Nucleus accumbens (tissue), 56 donors: ENCODE results near the gene STXBP4.

Experiments
- DNase-seq, 56 donors: peaks; one replicate each; lab custom pipeline; 2025; lab: John Stamatoyannopoulos, UW

Gene STXBP4

GRCh38 chr17:55162556-55162946 is 194.0 kb downstream of the STXBP4 start:
- DNase-seq = no peak

- no peak for DNase-seq
Observed at GRCh38 chr17:55163408-55163807, 194.8 kb downstream of the STXBP4 start.

DNA sequence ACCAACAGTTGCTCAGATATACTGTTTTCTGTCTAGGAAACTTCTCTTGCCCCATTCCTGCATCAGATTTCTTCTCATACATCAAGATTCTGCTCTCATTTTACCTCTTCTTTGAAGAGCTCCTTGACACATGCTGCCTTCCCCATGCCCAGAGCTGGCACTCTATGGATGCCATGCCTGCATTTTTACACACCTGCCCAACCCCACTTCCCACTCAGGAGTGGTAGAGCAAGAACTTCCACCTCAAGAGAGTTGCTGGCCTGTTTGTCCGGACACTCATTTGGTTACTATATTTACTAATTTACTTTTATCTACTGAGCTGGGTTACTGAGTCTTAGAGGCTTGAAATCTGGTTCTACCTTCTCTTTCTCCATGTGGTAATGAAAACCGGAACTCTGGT is 197.9 kb downstream of the STXBP4 start:
- DNase-seq = no peak

- DNase-seq = no peak
Observed at GRCh38 chr17:55167024-55167725, 198.6 kb downstream of the STXBP4 start.

DNA sequence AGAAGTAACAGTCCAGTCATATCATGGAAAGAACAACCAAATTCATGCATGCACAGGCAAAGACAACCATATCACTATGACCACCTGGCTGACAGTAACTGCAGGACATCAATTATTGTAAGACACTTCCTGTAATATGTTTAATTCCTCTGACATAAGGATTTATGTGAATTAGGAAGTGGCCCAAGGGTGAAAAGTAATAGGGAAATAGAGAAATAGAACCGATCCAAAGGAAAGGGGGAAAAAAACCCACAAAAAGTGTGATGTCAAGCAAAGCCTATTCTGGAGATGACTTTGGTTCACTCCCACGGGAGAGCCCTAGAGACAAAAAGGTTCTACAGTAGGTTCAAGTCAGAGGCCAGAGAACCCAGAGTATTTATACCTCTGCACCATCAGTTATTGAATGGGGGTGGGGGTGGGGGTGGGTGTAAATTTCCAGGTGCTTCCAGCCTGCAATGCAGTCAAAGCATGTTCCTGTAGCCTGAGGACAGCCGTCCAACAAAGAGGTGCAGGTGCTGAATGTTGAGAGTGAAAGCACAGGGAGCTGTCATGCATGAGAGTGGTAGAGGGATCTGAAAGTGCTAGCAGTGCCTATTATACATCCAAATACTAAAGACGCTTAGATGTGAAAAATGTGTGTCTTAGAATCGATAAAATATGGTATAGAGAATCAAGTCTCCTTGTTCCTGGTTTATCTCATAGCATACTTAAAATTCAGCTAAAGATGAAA is 200.6 kb downstream of the STXBP4 start:
- no peak for DNase-seq

DNA sequence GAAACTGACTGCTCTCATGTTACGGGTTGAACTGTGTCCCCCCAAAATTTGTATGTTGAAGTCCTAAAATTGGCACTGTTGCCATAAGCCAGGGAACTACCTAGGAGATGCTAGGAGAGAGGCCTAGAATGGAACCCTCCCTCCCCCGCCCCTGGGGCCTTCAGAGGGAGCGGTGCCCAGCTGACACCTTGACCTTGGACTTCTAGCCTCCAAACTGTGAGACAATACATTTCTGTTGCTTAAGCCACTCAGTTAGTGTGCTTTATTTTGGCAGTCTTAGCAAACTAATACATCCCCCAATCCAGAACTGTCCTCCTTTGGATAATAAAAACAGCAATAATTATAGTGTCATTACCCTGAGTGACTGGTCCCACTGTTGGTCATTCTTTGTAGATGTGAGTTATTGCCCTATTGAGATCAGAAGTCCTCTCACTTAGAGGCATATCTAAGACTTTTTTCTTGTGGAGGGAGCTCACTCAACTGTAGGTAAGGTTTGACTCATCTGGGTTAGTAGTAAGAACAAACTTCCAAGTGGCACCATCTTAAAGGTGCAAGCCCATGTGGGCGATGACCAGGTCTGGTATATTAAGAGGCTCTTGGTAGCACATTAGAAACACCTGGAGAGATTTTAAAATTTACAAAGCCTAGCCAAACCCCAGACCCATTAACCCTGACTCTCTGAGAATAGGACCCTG is 203.2 kb downstream of the STXBP4 start:
- DNase-seq = no peak

DNA sequence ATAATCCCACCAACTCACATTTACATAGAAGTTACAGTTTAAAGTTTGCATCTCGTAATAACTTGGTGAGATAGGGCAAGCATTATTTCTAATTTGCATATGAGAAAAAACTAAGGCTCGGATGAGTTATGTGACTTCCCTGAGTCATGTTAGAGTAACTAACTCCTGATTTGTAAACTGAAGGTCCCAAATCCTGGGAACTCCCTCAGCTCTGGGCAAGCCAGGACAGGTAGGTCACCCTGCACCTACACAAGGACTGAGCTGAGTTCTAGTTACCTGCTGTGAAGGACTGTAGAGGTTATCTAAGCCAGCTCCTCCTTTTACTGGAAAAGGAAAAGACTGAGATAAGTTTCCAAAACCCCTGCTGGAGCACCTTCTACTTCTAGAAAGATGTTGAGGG is 204.0 kb downstream of the STXBP4 start:
- DNase-seq = no peak

GRCh38 chr17:55174133-55174532 is 205.6 kb downstream of the STXBP4 start:
- no peak for DNase-seq

DNA sequence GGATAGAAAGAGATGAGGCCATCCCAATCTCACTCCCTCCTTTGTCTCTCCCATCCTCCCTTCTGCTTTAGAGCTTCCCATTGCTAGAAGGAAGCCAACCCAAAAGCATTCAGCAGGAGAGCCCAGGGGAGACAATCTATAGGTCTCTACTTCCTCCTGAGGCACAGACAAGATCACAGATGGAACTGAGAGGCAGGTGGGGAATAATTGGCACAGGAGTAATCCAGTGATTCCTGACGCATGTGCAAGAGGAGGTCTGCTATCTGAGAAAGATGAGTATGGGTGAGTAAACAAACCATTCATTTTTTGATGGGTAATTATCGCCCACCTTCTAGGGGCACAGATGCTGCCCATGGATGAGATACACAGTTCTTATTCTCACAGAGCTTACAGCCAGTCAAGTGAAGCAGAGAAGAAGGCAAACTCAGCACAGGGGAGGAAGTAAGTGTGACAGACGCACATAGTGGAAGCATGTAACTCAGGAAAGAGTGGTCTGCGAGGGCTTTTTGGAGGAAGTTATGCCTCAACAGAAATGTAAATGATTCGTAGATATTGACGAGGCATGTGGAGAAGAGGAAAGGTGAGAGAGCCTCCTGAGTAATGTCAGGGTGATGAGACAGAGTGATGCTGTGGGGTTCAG is 207.3 kb downstream of the STXBP4 start:
- no peak for DNase-seq

- DNase-seq = no peak
Observed at GRCh38 chr17:55177159-55177854, 208.7 kb downstream of the STXBP4 start.

DNA sequence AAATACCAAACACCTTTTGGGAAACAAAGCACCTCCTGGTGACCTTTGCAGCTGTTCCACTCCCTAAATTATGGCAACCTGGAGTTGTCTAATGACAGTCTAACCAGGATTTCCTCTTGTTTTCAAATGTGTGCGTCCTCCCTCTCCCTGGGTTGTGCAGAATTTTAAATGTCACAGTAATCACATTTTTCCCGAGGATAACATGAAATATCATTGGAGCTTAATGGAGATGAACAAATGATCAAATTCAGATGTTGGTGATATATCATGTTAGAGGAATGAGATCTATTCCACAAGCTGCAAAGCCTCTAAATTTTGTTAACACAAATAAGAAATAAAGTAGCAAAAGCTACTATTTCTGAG is 209.3 kb downstream of the STXBP4 start:
- DNase-seq = no peak

DNA sequence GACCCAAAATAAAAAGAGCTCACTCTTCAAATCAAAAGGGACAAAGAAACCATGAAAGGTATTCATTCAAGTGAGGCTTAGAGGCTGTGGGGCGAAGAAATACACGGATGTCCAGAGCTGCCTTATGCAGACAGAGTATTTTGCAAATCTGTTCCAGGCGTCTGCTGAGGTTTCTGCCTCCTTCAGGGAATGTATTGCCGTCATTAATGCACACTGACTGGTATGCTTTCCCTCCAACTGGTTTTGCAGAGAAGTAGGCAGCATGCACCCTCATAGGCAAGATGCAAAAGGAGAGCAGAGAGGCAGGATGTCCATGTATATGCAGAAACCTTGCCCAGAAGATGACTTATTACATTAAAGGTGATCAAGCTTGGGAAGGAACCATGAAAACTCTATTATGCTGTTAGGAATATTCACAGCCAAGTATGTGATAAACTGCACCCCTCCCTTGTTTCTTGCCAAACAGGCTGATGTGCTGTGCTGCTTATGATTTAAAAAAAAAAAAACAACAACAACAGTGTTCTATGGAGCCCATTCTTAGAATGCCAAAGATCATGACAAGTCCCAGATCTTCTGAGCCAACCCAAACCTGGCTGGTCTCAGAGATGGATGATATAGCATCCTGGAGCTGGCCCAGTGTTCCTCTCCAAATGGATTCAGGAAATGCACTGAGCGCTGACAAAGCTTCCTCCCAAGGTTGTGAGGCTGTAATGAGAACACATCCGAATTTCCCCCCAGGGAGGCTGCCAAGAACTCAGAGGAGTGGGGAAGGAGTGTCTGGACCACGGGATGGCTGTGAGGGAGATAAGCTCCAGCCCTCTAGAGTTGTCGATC is 218.6 kb downstream of the STXBP4 start:
- DNase-seq = no peak

- no peak for DNase-seq
Observed at GRCh38 chr17:55190748-55191147, 222.2 kb downstream of the STXBP4 start.

DNA sequence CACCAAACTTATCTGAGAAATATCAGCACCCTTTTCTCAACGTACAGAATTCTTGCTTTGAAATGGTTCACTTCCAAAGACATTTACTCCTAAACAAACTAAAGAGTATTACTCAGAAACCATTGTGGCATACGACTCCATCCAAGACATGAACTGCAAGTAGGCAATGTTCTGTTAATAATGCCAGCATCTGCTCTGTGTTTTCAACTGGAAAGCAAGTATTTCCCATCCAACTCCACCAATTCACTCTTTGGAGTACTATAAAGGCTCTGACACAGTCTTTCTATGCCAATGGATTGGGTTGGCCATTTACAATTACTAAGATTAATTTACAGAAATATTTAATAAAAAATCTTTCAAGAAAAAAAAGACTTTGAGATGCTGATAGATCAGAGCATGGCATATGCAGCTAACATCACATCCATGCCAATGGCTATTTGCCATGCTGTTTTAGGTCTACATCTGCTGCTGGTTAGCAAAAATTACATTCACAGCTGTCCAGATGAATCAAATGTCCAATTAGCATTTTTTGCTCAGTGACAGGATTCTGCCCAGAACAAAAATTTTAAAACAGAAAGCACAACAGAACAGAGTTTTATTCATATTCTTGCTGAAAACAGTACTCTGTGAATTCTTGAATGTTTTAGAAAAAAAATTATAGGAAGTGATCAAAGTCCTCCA is 230.3 kb downstream of the STXBP4 start:
- no peak for DNase-seq

- no peak for DNase-seq
Observed at GRCh38 chr17:55200904-55201303, 232.3 kb downstream of the STXBP4 start.

GRCh38 chr17:55201308-55201932 is 232.9 kb downstream of the STXBP4 start:
- no peak for DNase-seq

DNA sequence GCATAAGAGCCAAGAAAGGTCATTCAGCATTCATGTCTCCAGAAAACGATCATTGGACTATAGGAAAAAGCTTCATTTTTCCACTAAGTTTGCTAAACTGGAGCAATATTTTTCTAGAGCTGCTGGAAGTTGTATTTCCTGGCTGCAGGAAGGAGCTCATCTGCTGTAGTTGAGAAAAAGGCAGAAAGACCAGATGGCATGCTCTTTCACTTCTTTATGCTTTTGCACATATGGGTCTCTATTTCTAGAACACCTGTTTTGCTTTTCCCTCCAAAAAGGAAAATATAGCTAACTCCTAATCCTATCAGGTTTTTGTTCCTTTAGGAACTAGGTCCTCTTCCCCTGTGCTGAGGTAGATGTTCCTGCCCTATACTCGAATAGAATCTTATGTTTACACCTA is 234.3 kb downstream of the STXBP4 start:
- DNase-seq = no peak

GRCh38 chr17:55208078-55208812 is 239.7 kb downstream of the STXBP4 start:
- no peak for DNase-seq
